DND-41 (cell line): Measurements from ENCODE around the gene PCED1B.
"Not testable (repeated sequence)": the region's sequence is repeated elsewhere in the genome, so short reads cannot be mapped to it uniquely, and the experiment has no call there.

Source experiments
- ATAC-seq: fragments of 200-7000 bp; cut with Tn5 transposase; 3 replicates; pipeline ENCODE4 v1.9.1; 2021; ENCODE audit warnings: low read depth; ENCODE audit not compliant: insufficient read depth
- DNase-seq: peaks from one replicate; pipeline ENCODE4 v3.0.0-alpha.2; 2020
- H2AFZ ChIP-seq: 2 replicates; pipeline ENCODE4 v1.6.0; 2012; ENCODE audit warnings: low read depth, low read length
- H3K27ac ChIP-seq: 2 replicates; pipeline ENCODE4 v1.5.1; 2012; ENCODE audit warnings: low read length, inconsistent platforms
- H3K27me3 ChIP-seq: fragments of 200-600 bp; sonication (generic); 2 replicates; pipeline ENCODE4 v1.6.0; 2012; ENCODE audit warnings: low read length, mild to moderate bottlenecking, inconsistent platforms; ENCODE audit not compliant: insufficient read depth, poor library complexity
- H3K36me3 ChIP-seq: 2 replicates; pipeline ENCODE4 v1.5.1; 2012; ENCODE audit warnings: low read length, inconsistent platforms; ENCODE audit not compliant: insufficient read depth
- H3K4me1 ChIP-seq: 2 replicates; pipeline ENCODE4 v1.5.1; 2012; ENCODE audit warnings: mild to moderate bottlenecking, low read length; ENCODE audit not compliant: insufficient read depth
- H3K4me2 ChIP-seq: 2 replicates; pipeline ENCODE4 v1.6.0; 2012; ENCODE audit warnings: mild to moderate bottlenecking, moderate library complexity, low read length, inconsistent platforms; ENCODE audit not compliant: insufficient read depth
- H3K4me3 ChIP-seq, 2 experiments: fragments of 200-600 bp in 1 of 2; shearing (Covaris generic) in 1 of 2; 2 replicates each; pipeline ENCODE4 v1.5.1; 2012 to 2016; ENCODE audit warnings: inconsistent platforms in 2 of 2, low read length in 2 of 2, mild to moderate bottlenecking in 2 of 2, low read depth in 1 of 2, moderate library complexity in 1 of 2
- H3K79me2 ChIP-seq: 2 replicates; pipeline ENCODE4 v1.6.0; 2012; ENCODE audit warnings: low read length, inconsistent platforms; ENCODE audit not compliant: insufficient read depth
- H3K9ac ChIP-seq: 2 replicates; pipeline ENCODE4 v1.6.0; 2012; ENCODE audit warnings: low read depth, mild to moderate bottlenecking, inconsistent platforms, low read length, moderate library complexity
- H3K9me3 ChIP-seq: 2 replicates; pipeline ENCODE4 v1.5.1; 2012; ENCODE audit warnings: low read length, moderate library complexity, mild to moderate bottlenecking, inconsistent platforms; ENCODE audit not compliant: insufficient read depth, severe bottlenecking
- H4K20me1 ChIP-seq: 2 replicates; pipeline ENCODE4 v1.6.0; 2012; ENCODE audit warnings: low read length; ENCODE audit not compliant: insufficient read depth
- EZH2 ChIP-seq: IDR thresholded peaks from 3 replicates; pipeline ENCODE4 v1.6.1; 2012; ENCODE audit warnings: borderline replicate concordance, low read depth, mild to moderate bottlenecking, moderate library complexity, low read length, inconsistent platforms; ENCODE audit not compliant: severe bottlenecking
- TF ChIP-seq, protein P1 (sequence below): IDR thresholded peaks from 2 replicates; pipeline ENCODE4 v1.5.1; 2012; ENCODE audit warnings: borderline replicate concordance, low read length, moderate library complexity, mild to moderate bottlenecking; ENCODE audit not compliant: poor library complexity, severe bottlenecking; ENCODE audit errors: extremely low read depth

Gene PCED1B

DNA sequence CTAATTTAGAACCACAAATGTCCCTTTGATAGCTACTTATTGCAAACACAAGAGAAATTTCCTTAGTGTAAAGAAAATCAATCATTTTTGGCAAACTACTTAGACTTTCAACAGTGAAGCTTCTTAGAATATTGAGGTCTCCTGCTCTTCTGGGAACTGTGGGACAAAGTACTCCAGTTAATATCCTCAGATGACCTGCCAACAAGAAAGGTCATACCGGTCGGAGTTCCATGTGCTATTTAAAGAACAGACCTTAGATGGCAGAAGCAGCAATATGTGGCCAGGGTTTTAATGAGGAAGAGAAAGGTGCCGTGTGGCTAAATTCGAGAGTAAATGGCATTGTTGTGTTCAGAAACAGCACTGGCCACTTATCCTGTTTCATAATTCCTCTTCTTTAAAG, 115.1 kb downstream of the PCED1B start:
- H3K36me3 ChIP-seq: no peaks in the 10 kb centered on the region
- TF ChIP-seq, protein P1, sequence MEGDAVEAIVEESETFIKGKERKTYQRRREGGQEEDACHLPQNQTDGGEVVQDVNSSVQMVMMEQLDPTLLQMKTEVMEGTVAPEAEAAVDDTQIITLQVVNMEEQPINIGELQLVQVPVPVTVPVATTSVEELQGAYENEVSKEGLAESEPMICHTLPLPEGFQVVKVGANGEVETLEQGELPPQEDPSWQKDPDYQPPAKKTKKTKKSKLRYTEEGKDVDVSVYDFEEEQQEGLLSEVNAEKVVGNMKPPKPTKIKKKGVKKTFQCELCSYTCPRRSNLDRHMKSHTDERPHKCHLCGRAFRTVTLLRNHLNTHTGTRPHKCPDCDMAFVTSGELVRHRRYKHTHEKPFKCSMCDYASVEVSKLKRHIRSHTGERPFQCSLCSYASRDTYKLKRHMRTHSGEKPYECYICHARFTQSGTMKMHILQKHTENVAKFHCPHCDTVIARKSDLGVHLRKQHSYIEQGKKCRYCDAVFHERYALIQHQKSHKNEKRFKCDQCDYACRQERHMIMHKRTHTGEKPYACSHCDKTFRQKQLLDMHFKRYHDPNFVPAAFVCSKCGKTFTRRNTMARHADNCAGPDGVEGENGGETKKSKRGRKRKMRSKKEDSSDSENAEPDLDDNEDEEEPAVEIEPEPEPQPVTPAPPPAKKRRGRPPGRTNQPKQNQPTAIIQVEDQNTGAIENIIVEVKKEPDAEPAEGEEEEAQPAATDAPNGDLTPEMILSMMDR: no peak
- TF ChIP-seq EZH2: no peak
- H3K27ac ChIP-seq: no peak overlapping the region
- no peak for DNase-seq
- no peak overlapping the region for H3K9ac ChIP-seq
- no peaks in the 10 kb centered on the region for H3K9me3 ChIP-seq
- peaks cover 12% of the 10 kb centered on the region for H3K4me1 ChIP-seq
- H3K4me2 ChIP-seq: no peak overlapping the region
- no peak for ATAC-seq
- H3K27me3 ChIP-seq: no peaks in the 10 kb centered on the region
- H4K20me1 ChIP-seq: no peaks in the 10 kb centered on the region
- no peak overlapping the region for H3K4me3 ChIP-seq
- H2AFZ ChIP-seq: no peak overlapping the region
- H3K79me2 ChIP-seq: no peaks in the 10 kb centered on the region

DNA sequence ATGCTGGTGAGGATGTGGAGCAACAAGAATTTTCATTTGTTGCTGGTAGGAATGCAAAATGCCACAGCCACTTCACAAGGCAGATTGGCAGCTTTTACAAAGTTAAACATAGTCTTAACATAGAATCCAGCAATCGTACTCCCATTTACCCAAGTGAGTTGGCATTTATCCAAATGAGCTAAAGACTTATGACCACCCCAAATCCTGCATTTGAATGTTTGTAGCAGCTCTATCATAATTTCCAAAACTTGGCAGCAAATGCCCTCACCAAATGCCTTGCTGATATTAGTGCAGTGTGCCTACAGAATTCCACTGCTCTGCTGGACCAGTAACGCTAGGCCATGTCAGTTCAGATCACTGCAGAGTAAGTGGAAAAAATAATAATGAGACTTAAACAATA, 121.0 kb downstream of the PCED1B start:
- no peak for ATAC-seq

DNA sequence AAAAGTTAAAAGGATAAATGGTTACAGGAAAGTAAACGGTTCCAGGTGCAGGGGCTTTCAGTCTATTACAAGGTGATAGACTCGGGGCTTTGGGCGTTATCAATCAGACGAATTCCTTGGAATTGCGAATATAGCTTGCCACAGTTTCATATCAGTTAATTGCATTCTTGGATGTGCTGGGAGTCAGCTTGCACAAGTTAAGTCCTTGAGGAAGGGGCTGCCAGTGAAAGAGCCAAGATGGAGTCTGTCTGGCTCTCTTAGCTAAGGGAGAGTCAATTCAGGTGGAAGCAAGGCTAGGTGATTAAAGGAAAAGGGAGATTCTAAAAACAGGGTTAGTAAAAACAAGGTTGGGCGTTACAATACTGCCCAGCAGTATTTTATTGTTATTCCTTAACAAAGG, 121.8 kb downstream of the PCED1B start:
- H3K9ac ChIP-seq, H3K4me1 ChIP-seq, H3K79me2 ChIP-seq, H3K27me3 ChIP-seq, H3K9me3 ChIP-seq, H3K36me3 ChIP-seq, H3K27ac ChIP-seq, ATAC-seq, H2AFZ ChIP-seq, H3K4me3 ChIP-seq, DNase-seq, H4K20me1 ChIP-seq, H3K4me2 ChIP-seq: not testable (repeated sequence)

More for the DNA sequence above, 121.0 kb downstream of the PCED1B start:
- Histone ChIP-seq H3K9me3 (no peaks in the 10 kb centered on the region), H3K27me3 (no peaks in the 10 kb centered on the region), H3K4me2 (no peak overlapping the region), H3K27ac (no peak overlapping the region), H4K20me1 (no peaks in the 10 kb centered on the region), H3K4me1 (no peaks in the 10 kb centered on the region), H3K4me3 (no peak overlapping the region), H2AFZ (no peak overlapping the region), H3K79me2 (no peaks in the 10 kb centered on the region), H3K9ac (no peak overlapping the region), H3K36me3 (no peaks in the 10 kb centered on the region)
- DNase-seq: no peak
- no peak for TF ChIP-seq EZH2
- TF ChIP-seq, protein P1: no peak

DNA sequence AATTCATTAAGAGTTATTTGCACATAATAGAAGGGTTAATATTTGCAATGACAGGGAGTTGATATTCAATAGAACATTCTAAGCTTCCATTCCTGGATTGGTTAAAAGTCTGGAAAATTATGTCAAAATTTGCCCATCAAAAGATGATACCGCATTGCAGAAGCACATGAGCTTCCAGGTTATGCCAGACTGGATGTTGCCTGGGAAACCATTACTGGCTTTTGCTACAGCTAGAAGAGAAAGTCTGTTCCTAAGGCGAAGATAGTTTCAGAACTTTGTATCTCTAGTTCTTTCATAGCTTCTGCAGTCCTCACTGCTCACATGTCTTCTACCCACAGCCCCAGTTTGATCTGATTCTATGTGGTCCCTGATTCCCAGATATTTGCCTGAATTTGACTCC, 122.8 kb downstream of the PCED1B start:
- Histone ChIP-seq H3K4me2 (no peak overlapping the region), H3K27me3 (no peaks in the 10 kb centered on the region), H3K4me1 (peaks cover 16% of the 10 kb centered on the region), H3K9ac (no peak overlapping the region), H3K79me2 (no peaks in the 10 kb centered on the region), H4K20me1 (no peaks in the 10 kb centered on the region), H3K4me3 (no peak overlapping the region), H3K27ac (no peak overlapping the region), H3K36me3 (no peaks in the 10 kb centered on the region), H3K9me3 (no peaks in the 10 kb centered on the region), H2AFZ (no peak overlapping the region)
- no peak for ATAC-seq
- TF ChIP-seq, protein P1: no peak
- no peak for TF ChIP-seq EZH2
- no peak for DNase-seq
